Activated naive CD8-positive, alpha-beta T cell treated with anti-CD3 and anti-CD28 coated beads for 36 hours (primary cell): Measurements from ENCODE around the gene DSG1. TPM values are rescaled to one million over a fixed set of nuclear protein-coding genes. Genes with fewer than 3 reads are reported as not detected.
"Not testable (repeated sequence)": the region's sequence is repeated elsewhere in the genome, so short reads cannot be mapped to it uniquely, and the experiment has no call there.

Experiments
- DNase-seq: peaks from one replicate; pipeline ENCODE4 v3.0.0; 2021
- H3K27ac Mint-ChIP-seq: one replicate; pipeline ENCODE4 v1.8.0; 2022; ENCODE audit warnings: mild to moderate bottlenecking, moderate library complexity, mixed read lengths
- H3K27me3 Mint-ChIP-seq: one replicate; pipeline ENCODE4 v1.8.0; 2022; ENCODE audit warnings: mild to moderate bottlenecking, mixed read lengths
- H3K36me3 Mint-ChIP-seq: one replicate; pipeline ENCODE4 v1.8.0; 2021; ENCODE audit warnings: mild to moderate bottlenecking, mixed read lengths
- H3K4me1 Mint-ChIP-seq: one replicate; pipeline ENCODE4 v1.8.0; 2021; ENCODE audit warnings: mixed read lengths
- H3K4me3 Mint-ChIP-seq: one replicate; pipeline ENCODE4 v1.8.0; 2022; ENCODE audit warnings: mild to moderate bottlenecking, moderate library complexity, mixed read lengths
- H3K9me3 Mint-ChIP-seq: one replicate; pipeline ENCODE4 v1.8.0; 2022; ENCODE audit warnings: mixed read lengths
- total RNA-seq, 2 experiments: library from RNA; stranded (reverse); gene quantifications; one replicate each; pipeline ENCODE4 v1.2.3, GENCODE V29; 2021

Gene DSG1
- total RNA-seq, result not detected

DNA sequence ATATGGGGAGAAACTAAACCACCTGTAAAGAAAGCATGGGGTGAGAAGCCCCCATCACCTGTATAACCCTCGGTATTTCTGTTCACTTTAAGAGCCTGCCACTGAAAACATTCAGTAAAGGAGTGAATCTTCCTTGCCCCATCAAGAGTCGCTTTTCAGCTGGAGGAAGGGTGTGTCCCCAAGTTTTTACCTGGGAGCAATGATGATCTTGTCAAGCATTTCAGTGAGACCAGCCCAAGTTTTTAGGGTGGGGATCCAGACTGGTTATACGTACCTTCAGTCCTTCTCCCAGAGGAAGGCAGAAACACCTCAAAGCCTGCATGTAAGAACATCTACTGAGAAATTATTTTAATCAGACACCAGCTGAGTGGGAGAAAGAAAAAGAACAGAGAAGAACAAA lies at the start of gene DSG1:
Gene DSG1, plus strand, starts transcription at position 301 of the 400 bp plus-strand sequence. CDS start 141 bp downstream, outside the sequence.
- no peak for DNase-seq
- Mint-ChIP-seq H3K36me3 (no peaks in the 10 kb centered on the region), H3K4me1 (no peaks in the 10 kb centered on the region), H3K9me3 (no peaks in the 10 kb centered on the region), H3K4me3 (no peak within 1 kb of the TSS), H3K27ac (no peak within 1 kb of the TSS), H3K27me3 (no peaks in the 10 kb centered on the region)

DNA sequence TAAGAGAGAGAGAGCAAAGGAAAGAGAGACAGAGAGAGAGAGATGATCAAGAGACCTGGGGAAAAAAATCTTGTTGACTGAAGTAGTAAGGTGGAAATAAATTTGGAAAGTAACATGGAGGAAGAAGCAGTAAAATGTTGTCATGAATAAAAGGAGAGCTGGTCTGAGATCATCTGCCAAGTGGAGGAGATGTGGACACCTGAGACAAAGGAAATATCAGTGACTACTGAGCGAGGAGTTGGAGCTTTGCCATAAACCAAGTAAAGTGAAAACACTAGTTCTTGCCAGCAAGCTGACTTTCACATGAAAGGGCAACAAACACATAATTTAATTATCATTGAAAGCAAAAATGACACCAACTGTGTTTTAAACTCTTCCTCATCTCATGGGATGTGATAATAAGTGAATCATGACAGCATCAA lies 49.0 kb upstream of the DSG1 start:
- H3K27me3 Mint-ChIP-seq, result no peaks in the 10 kb centered on the region
- no peaks in the 10 kb centered on the region for H3K36me3 Mint-ChIP-seq
- H3K27ac Mint-ChIP-seq, result no peak overlapping the region
- no peak for DNase-seq
- H3K9me3 Mint-ChIP-seq, result no peaks in the 10 kb centered on the region
- H3K4me3 Mint-ChIP-seq, result no peak overlapping the region
- H3K4me1 Mint-ChIP-seq, result no peaks in the 10 kb centered on the region

GRCh38 chr18:31269566-31269965 lies 48.4 kb upstream of the DSG1 start:
- H3K27ac Mint-ChIP-seq, result no peak overlapping the region
- no peak for DNase-seq
- H3K36me3 Mint-ChIP-seq, result no peaks in the 10 kb centered on the region
- no peaks in the 10 kb centered on the region for H3K9me3 Mint-ChIP-seq
- no peaks in the 10 kb centered on the region for H3K4me1 Mint-ChIP-seq
- no peaks in the 10 kb centered on the region for H3K27me3 Mint-ChIP-seq
- H3K4me3 Mint-ChIP-seq, result no peak overlapping the region

GRCh38 chr18:31270578-31270977 lies 47.4 kb upstream of the DSG1 start:
- DNase-seq, result no peak
- Mint-ChIP-seq H3K27ac (no peak overlapping the region), H3K9me3 (no peaks in the 10 kb centered on the region), H3K4me3 (no peak overlapping the region), H3K4me1 (no peaks in the 10 kb centered on the region), H3K27me3 (no peaks in the 10 kb centered on the region), H3K36me3 (no peaks in the 10 kb centered on the region)

- Mint-ChIP-seq H3K9me3 (no peaks in the 10 kb centered on the region), H3K27me3 (no peaks in the 10 kb centered on the region), H3K4me1 (no peaks in the 10 kb centered on the region), H3K36me3 (no peaks in the 10 kb centered on the region), H3K27ac (no peak overlapping the region), H3K4me3 (no peak overlapping the region)
- no peak for DNase-seq
Observed at GRCh38 chr18:31273812-31274527, 44.0 kb upstream of the DSG1 start.

DNA sequence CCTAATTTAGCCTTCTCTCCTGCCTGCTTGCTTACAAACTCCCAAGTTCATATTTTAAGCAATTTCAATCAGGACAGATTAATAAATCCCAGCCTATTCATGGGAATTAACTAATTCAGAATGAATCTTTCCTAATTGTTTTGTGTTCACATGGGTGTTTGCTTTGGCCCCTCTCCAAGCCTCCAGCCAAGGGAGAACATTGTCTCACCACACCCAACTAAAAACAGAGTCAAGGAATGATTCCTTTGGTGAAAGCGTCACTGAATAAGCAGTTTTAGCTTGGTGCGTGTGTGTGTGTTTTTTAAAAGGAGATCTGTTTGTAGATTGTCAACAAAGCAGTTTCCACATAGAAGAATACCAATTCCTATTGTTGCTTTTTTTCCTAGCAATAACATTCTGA lies 43.0 kb upstream of the DSG1 start:
- H3K27ac Mint-ChIP-seq, result no peak overlapping the region
- H3K4me3 Mint-ChIP-seq, result no peak overlapping the region
- no peaks in the 10 kb centered on the region for H3K27me3 Mint-ChIP-seq
- no peaks in the 10 kb centered on the region for H3K9me3 Mint-ChIP-seq
- H3K4me1 Mint-ChIP-seq, result no peaks in the 10 kb centered on the region
- DNase-seq, result no peak
- H3K36me3 Mint-ChIP-seq, result no peaks in the 10 kb centered on the region

- no peaks in the 10 kb centered on the region for H3K9me3 Mint-ChIP-seq
- no peak overlapping the region for H3K4me3 Mint-ChIP-seq
- H3K36me3 Mint-ChIP-seq, result no peaks in the 10 kb centered on the region
- H3K27me3 Mint-ChIP-seq, result no peaks in the 10 kb centered on the region
- H3K4me1 Mint-ChIP-seq, result no peaks in the 10 kb centered on the region
- DNase-seq, result no peak
- no peak overlapping the region for H3K27ac Mint-ChIP-seq
Observed at GRCh38 chr18:31275722-31276463, 42.1 kb upstream of the DSG1 start.

DNA sequence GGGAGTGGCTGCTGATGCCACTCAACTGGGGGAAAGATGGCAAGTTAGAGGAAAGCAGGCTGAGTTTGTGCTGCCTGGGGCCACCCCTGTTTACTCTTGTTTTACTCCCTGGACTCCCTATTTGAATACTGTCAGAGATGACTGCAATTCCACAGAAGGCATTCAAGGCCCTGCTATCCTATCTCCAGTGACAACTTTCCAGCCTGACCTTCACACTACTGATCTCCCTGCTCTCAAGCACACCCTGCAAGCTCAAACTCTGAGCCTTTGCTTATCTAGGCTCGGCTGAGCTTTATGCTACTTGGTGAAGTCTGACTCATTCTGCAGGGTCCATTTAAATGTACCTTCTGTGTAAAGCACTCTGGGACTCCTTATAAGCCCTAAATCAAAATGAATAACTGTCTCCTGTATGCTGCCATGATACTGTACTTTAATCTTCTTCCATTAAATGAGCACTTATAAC lies 39.3 kb upstream of the DSG1 start:
- H3K27me3 Mint-ChIP-seq, result no peaks in the 10 kb centered on the region
- DNase-seq, result no peak
- no peaks in the 10 kb centered on the region for H3K4me1 Mint-ChIP-seq
- H3K4me3 Mint-ChIP-seq, result no peak overlapping the region
- H3K27ac Mint-ChIP-seq, result no peak overlapping the region
- no peaks in the 10 kb centered on the region for H3K9me3 Mint-ChIP-seq
- H3K36me3 Mint-ChIP-seq, result no peaks in the 10 kb centered on the region

DNA sequence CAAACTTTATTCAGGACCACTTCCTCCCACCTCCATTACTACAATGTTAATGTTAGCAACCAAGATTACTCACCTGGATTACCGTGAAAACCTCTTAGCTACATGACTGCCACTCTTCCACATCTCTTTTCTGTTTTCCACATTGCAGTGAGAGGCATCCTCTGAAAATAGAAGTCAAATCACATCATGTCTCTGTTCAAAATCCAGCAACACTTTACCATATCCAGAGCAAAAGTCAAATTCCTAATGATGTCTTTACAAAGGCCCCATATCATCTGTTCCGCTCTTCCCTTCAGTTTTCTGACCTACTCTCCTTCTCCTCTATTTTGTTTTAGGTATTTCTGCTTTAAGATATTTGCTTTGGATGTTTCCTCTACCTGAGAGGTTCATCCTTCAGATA lies 37.5 kb upstream of the DSG1 start:
- no peaks in the 10 kb centered on the region for H3K9me3 Mint-ChIP-seq
- H3K4me3 Mint-ChIP-seq, result no peak overlapping the region
- no peaks in the 10 kb centered on the region for H3K27me3 Mint-ChIP-seq
- no peaks in the 10 kb centered on the region for H3K36me3 Mint-ChIP-seq
- no peak for DNase-seq
- no peaks in the 10 kb centered on the region for H3K4me1 Mint-ChIP-seq
- H3K27ac Mint-ChIP-seq, result no peak overlapping the region

- Mint-ChIP-seq H3K36me3 (no peaks in the 10 kb centered on the region), H3K4me3 (no peak overlapping the region), H3K27me3 (no peaks in the 10 kb centered on the region), H3K4me1 (no peaks in the 10 kb centered on the region), H3K9me3 (peaks cover 2% of the 10 kb centered on the region), H3K27ac (no peak overlapping the region)
- no peak for DNase-seq
Observed at GRCh38 chr18:31281437-31281836, 36.5 kb upstream of the DSG1 start.

GRCh38 chr18:31289446-31289845 lies 28.5 kb upstream of the DSG1 start:
- not testable (repeated sequence) for H3K27me3 Mint-ChIP-seq, H3K4me1 Mint-ChIP-seq, H3K36me3 Mint-ChIP-seq, H3K4me3 Mint-ChIP-seq, H3K27ac Mint-ChIP-seq, DNase-seq
- H3K9me3 Mint-ChIP-seq, result peaks cover 25% of the 10 kb centered on the region

DNA sequence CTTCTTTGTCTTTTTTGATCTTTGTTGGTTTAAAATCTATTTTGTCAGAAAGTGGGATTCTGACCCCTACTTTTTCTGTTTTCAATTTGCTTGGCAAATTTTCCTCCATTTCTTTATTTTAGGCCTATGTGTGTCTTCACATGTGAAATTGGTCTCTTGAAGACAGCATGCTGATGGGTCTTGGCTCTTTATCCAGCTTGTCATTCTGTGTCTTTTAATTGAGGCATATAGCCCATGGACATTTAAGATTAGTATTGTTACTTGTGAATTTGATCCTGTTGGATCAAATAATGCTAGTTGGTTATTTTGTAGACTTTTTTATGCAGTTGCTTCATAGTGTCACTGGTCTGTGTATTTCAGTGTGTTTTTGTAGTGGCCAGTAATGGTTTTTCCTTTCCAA lies 26.3 kb upstream of the DSG1 start:
- no peak overlapping the region for H3K4me3 Mint-ChIP-seq
- H3K9me3 Mint-ChIP-seq, result peaks cover 21% of the 10 kb centered on the region
- no peaks in the 10 kb centered on the region for H3K36me3 Mint-ChIP-seq
- DNase-seq, result no peak
- H3K4me1 Mint-ChIP-seq, result no peaks in the 10 kb centered on the region
- no peak overlapping the region for H3K27ac Mint-ChIP-seq
- H3K27me3 Mint-ChIP-seq, result no peaks in the 10 kb centered on the region

DNA sequence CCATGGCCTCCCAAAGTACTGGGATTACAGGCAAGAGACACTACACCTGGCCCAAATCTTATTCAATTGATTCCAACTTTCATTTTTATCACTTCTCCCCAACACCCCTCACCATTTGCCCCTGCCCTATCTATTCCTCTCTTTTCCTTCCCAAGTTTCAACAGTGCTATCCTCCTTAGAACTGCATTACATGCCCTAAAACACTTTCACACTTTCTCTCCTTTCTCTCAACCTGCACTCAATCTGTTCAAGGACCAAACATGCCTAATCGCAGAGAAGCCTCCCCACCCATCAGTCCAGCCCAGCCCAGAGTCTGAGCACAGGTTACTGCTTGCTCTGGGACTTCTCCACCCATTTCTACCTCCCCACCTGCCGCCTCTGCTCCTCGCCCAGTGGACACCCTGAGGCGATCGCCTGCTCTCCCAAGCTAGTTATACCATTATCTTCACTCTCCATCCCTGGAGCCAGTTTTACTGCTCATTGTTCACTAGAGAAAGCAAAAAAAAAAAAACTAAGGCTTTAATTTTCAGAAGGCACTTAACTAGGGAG lies 23.7 kb upstream of the DSG1 start:
- H3K27me3 Mint-ChIP-seq, result no peaks in the 10 kb centered on the region
- no peaks in the 10 kb centered on the region for H3K36me3 Mint-ChIP-seq
- no peak for DNase-seq
- peaks cover 16% of the 10 kb centered on the region for H3K9me3 Mint-ChIP-seq
- no peak overlapping the region for H3K4me3 Mint-ChIP-seq
- no peak overlapping the region for H3K27ac Mint-ChIP-seq
- no peaks in the 10 kb centered on the region for H3K4me1 Mint-ChIP-seq

- Mint-ChIP-seq H3K27ac (no peak overlapping the region), H3K4me1 (no peaks in the 10 kb centered on the region), H3K36me3 (no peaks in the 10 kb centered on the region), H3K27me3 (no peaks in the 10 kb centered on the region), H3K4me3 (no peak overlapping the region), H3K9me3 (peaks cover 2% of the 10 kb centered on the region)
- DNase-seq, result no peak
Observed at GRCh38 chr18:31297248-31297647, 20.7 kb upstream of the DSG1 start.

GRCh38 chr18:31301201-31301655 lies 16.7 kb upstream of the DSG1 start:
- Mint-ChIP-seq H3K4me3 (no peak overlapping the region), H3K27me3 (no peaks in the 10 kb centered on the region), H3K27ac (no peak overlapping the region), H3K4me1 (no peaks in the 10 kb centered on the region), H3K36me3 (no peaks in the 10 kb centered on the region), H3K9me3 (peaks cover 3% of the 10 kb centered on the region)
- no peak for DNase-seq
